ENCODE results near the gene IFT57. TPM values are rescaled to one million over a fixed set of nuclear protein-coding genes. Genes with fewer than 3 reads are reported as not detected.

IFT57 gene
- total and polyA plus RNA-seq, 10 of the 15 experiments (the other 5 are each of a cell fraction or from before 2014, with no cell fraction given) = 1.8 to 25.0 (median 7.5) TPM

GRCh38 chr3:108235290-108235689 is 13.1 kb upstream of the IFT57 start:
- no peak overlapping the region for H3K4me3 ChIP-seq
- H3K36me3 ChIP-seq (ENCODE audit: control insufficient read depth in 2 of 2, insufficient read depth in 2 of 2, low read length in 1 of 2) = no peaks in the 10 kb centered on the region
- no peak overlapping the region for H3K4me2 ChIP-seq (ENCODE audit: control insufficient read depth, insufficient read depth)
- H3K27ac ChIP-seq (ENCODE audit: control insufficient read depth, insufficient read depth) = no peak overlapping the region
- RAD21 ChIA-PET (ENCODE audit: unreplicated experiment) = no interaction called here
- TF ChIP-seq E2F4 (IDR thresholded peaks at IDR 0.05; ENCODE audit: low read depth, low read length) (no peak), SRF (IDR thresholded peaks at IDR 0.05; ENCODE audit: low read depth in 2 of 2, low read length in 2 of 2) (peak; percentile 8 to 62; a peak in 1 of 4 replicates)
- ATAC-seq (no peak), DNase-seq (ENCODE audit: low read depth, low spot score) (no peak), FAIRE-seq (no peak)
- CTCF ChIA-PET = interaction anchor here (0.9 kb wide), 1 partner anchor 76 kb away, joined by 3 read pairs; no protein-coding TSS in a partner anchor
- no peak overlapping the region for H3K9ac ChIP-seq (ENCODE audit: control insufficient read depth, insufficient read depth, low read length)
- no peaks in the 10 kb centered on the region for H3K9me3 ChIP-seq (replicated peaks; ENCODE audit: control insufficient read depth, insufficient read depth, low read length)
- no TSS peak for BruUV-seq (replicated peaks)
- H3K79me2 ChIP-seq (ENCODE audit: control insufficient read depth, insufficient read depth, low read length) = no peaks in the 10 kb centered on the region
- no peaks in the 10 kb centered on the region for H4K20me1 ChIP-seq (ENCODE audit: control insufficient read depth, insufficient read depth)
- no peaks in the 10 kb centered on the region for H3K27me3 ChIP-seq (replicated peaks in 1 of 2; ENCODE audit: control insufficient read depth in 2 of 2, insufficient read depth in 2 of 2, low read length in 1 of 2)
- 75% methylated on average over 1 of the region's 1 CpG for WGBS (ENCODE audit: insufficient coverage, insufficient replicate concordance, low lambda C conversion rate, missing lambda C conversion rate)
- in situ Hi-C loops (cut with MboI) = no loop called here
- H3K4me1 ChIP-seq (ENCODE audit: control insufficient read depth, insufficient read depth, low read length) = no peaks in the 10 kb centered on the region
- intact Hi-C loops (cut with micrococcal nuclease; ENCODE audit: unreplicated experiment) = no loop called here
- POLR2A ChIA-PET = no interaction called here
- SMC1A ChIA-PET (ENCODE audit: uncharacterized antibody, unreplicated experiment) = no interaction called here
- no peak overlapping the region for H2AFZ ChIP-seq (ENCODE audit: control insufficient read depth, low read depth, low read length)

- Histone ChIP-seq H3K9me3 (replicated peaks; ENCODE audit: control insufficient read depth, insufficient read depth, low read length) (no peaks in the 10 kb centered on the region), H3K27ac (ENCODE audit: control insufficient read depth, insufficient read depth) (no peak overlapping the region), H3K4me1 (ENCODE audit: control insufficient read depth, insufficient read depth, low read length) (no peaks in the 10 kb centered on the region), H3K27me3 (replicated peaks in 1 of 2; ENCODE audit: control insufficient read depth in 2 of 2, insufficient read depth in 2 of 2, low read length in 1 of 2) (no peaks in the 10 kb centered on the region), H3K4me3 (no peak overlapping the region), H3K4me2 (ENCODE audit: control insufficient read depth, insufficient read depth) (no peak overlapping the region), H2AFZ (ENCODE audit: control insufficient read depth, low read depth, low read length) (no peak overlapping the region), H3K36me3 (ENCODE audit: control insufficient read depth in 2 of 2, insufficient read depth in 2 of 2, low read length in 1 of 2) (no peaks in the 10 kb centered on the region), H3K79me2 (ENCODE audit: control insufficient read depth, insufficient read depth, low read length) (no peaks in the 10 kb centered on the region), H4K20me1 (ENCODE audit: control insufficient read depth, insufficient read depth) (no peaks in the 10 kb centered on the region), H3K9ac (ENCODE audit: control insufficient read depth, insufficient read depth, low read length) (no peak overlapping the region)
- ChIA-PET CTCF (interaction anchor here (0.9 to 1.0 kb wide), 2 partner anchors 10 to 77 kb away, joined by 3 read pairs; no protein-coding TSS in a partner anchor), SMC1A (ENCODE audit: uncharacterized antibody, unreplicated experiment) (no interaction called here), POLR2A (interaction anchor here (1.2 kb wide), 1 partner anchor 11 kb away, joined by 3 read pairs; no protein-coding TSS in a partner anchor), RAD21 (ENCODE audit: unreplicated experiment) (no interaction called here)
- FAIRE-seq = no peak
- BruUV-seq (replicated peaks) = no TSS peak
- no peak for DNase-seq (ENCODE audit: low read depth, low spot score)
- in situ Hi-C loops (cut with MboI) = no loop called here
- intact Hi-C loops (cut with micrococcal nuclease; ENCODE audit: unreplicated experiment) = no loop called here
- peak; percentile 61 for ATAC-seq
- WGBS (ENCODE audit: insufficient coverage, insufficient replicate concordance, low lambda C conversion rate, missing lambda C conversion rate) = 35% methylated on average over 1 of the region's 1 CpG
- TF ChIP-seq MYB (IDR thresholded peaks at IDR 0.05; ENCODE audit: borderline replicate concordance, low read depth, low read length) = no peak
- no peak for TF ChIP-seq POLR2AphosphoS5 (IDR thresholded peaks at IDR 0.05; ENCODE audit: low read length)
- no peak for TF ChIP-seq BACH1 (IDR thresholded peaks at IDR 0.05; ENCODE audit: borderline replicate concordance)
- no peak for TF ChIP-seq SREBF2 (IDR thresholded peaks at IDR 0.05; ENCODE audit: low read length)
- TF ChIP-seq CEBPZ (IDR thresholded peaks at IDR 0.05; ENCODE audit: low read depth, low read length) = no peak
- TF ChIP-seq NBN (IDR thresholded peaks at IDR 0.05) = no peak
- no peak for TF ChIP-seq RCOR1 (conservative IDR thresholded peaks at IDR 0.05; ENCODE audit: low read depth, low read length)
- TF ChIP-seq SUZ12 (IDR thresholded peaks at IDR 0.05; ENCODE audit: unreplicated experiment) = no peak
- TF ChIP-seq HCFC1 (IDR thresholded peaks at IDR 0.05; ENCODE audit: low read length) = no peak
- no peak for TF ChIP-seq ATF7 (IDR thresholded peaks at IDR 0.05; ENCODE audit: low read depth)
- no peak for TF ChIP-seq SMAD1 (IDR thresholded peaks at IDR 0.05; ENCODE audit: low read depth, partially characterized antibody)
Observed at GRCh38 chr3:108234387-108234957, 12.2 kb upstream of the IFT57 start.
